A549 (cell line): ENCODE measurements around the gene STXBP2. TPM values are rescaled to one million over a fixed set of nuclear protein-coding genes. Genes with fewer than 3 reads are reported as not detected.

Experiments used
- ATAC-seq, 2 experiments: fragments of 200-7000 bp in 1 of 2; fragments of >200 bp in 1 of 2; cut with Nextera tagmentation in 1 of 2; cut with Tn5 transposase in 1 of 2; 3 replicates each; pipeline versions ENCODE4 v1.8.0 to v1.9.1; 2018 to 2020; ENCODE audit warnings: mild to moderate bottlenecking in 1 of 2, moderate library complexity in 1 of 2
- CTCF ChIA-PET: fragments of 300-600 bp; sonication (Branson Sonifier 250); formaldehyde crosslinking; extraction: SDS; loops from one replicate; lab custom pipeline; 2021; ENCODE audit warnings: antibody characterized with exemption, inconsistent platforms; lab: Yijun Ruan, JAX
- POLR2A ChIA-PET: fragments of 350-600 bp; formaldehyde crosslinking; extraction: SDS; loops from one replicate; lab custom pipeline; 2021; ENCODE audit warnings: antibody characterized with exemption, inconsistent platforms; lab: Yijun Ruan, JAX
- DNase-seq, 2 experiments: peaks; one replicate each; pipeline versions ENCODE4 v3.0.0 to v3.0.0-alpha.2; 2011 to 2016; ENCODE audit warnings: low read depth in 1 of 2, low spot score in 1 of 2
- FAIRE-seq: peaks from 2 replicates; lab custom pipeline; 2011; peaks lifted over from hg19 to GRCh38; lab: Jason Lieb, UNC
- H3K27ac ChIP-seq, 2 experiments: fragments of >200 bp; sonication (Bioruptor Twin); formaldehyde crosslinking; 3 replicates each; pipeline ENCODE4 v1.5.1; 2016 to 2017
- H3K4me1 ChIP-seq: fragments of >200 bp; sonication (Bioruptor Twin); formaldehyde crosslinking; 3 replicates; pipeline ENCODE4 v1.6.1; 2016
- H3K4me2 ChIP-seq: fragments of >200 bp; sonication (Bioruptor Twin); formaldehyde crosslinking; 3 replicates; pipeline ENCODE4 v1.6.1; 2016
- H3K4me3 ChIP-seq: fragments of >200 bp; sonication (Bioruptor Twin); formaldehyde crosslinking; 3 replicates; pipeline ENCODE4 v1.5.1; 2016
- H3K9me3 ChIP-seq: fragments of >200 bp; sonication (Bioruptor Twin); formaldehyde crosslinking; 3 replicates; pipeline ENCODE4 v1.6.1; 2016
- ATOH8 ChIP-seq: fragments of 250-450 bp; sonication (Bioruptor Pico); IDR thresholded peaks from 2 replicates; pipeline ENCODE4 v1.5.0; 2020; ENCODE audit warnings: low read depth, mild to moderate bottlenecking, moderate library complexity
- CEBPB ChIP-seq, 2 experiments: fragments of >200 bp in 1 of 2; sonication (Bioruptor Twin) in 1 of 2; formaldehyde crosslinking in 1 of 2; IDR thresholded peaks; 2 replicates each; pipeline ENCODE4 v1.6.1; 2012 to 2016
- CHD2 ChIP-seq: fragments of 150-350 bp; IDR thresholded peaks from 2 replicates; pipeline ENCODE4 v1.6.1; 2014; ENCODE audit warnings: low read length; ENCODE audit not compliant: partially characterized antibody
- EHF ChIP-seq: fragments of 250-450 bp; sonication (Bioruptor Pico); IDR thresholded peaks from 2 replicates; pipeline ENCODE4 v1.5.0; 2020; ENCODE audit warnings: mild to moderate bottlenecking
- ESRRA ChIP-seq: fragments of 150-350 bp; IDR thresholded peaks from 2 replicates; pipeline ENCODE4 v1.6.1; 2014; ENCODE audit warnings: mild to moderate bottlenecking, low read length, borderline replicate concordance
- FOSL2 ChIP-seq, 2 experiments: fragments of 450-650 bp in 1 of 2; fragments of >200 bp in 1 of 2; sonication (Bioruptor Twin) in 1 of 2; formaldehyde crosslinking; IDR thresholded peaks; 2 replicates each; pipeline versions ENCODE4 v1.5.0 to v1.6.1; 2016 to 2020; ENCODE audit warnings: mild to moderate bottlenecking in 1 of 2, moderate library complexity in 1 of 2
- HDAC2 ChIP-seq: fragments of 200-600 bp; sonication (generic); IDR thresholded peaks from 2 replicates; pipeline ENCODE4 v1.6.1; 2016
- HMGXB4 ChIP-seq: fragments of 250-450 bp; sonication (Bioruptor Pico); IDR thresholded peaks from 2 replicates; pipeline ENCODE4 v1.5.0; 2021; ENCODE audit warnings: mild to moderate bottlenecking, moderate library complexity, borderline replicate concordance
- HOXB13 ChIP-seq: fragments of 250-450 bp; sonication (Bioruptor Pico); IDR thresholded peaks from 2 replicates; pipeline ENCODE4 v1.5.0; 2020; ENCODE audit warnings: low read depth, mild to moderate bottlenecking, moderate library complexity
- JUN ChIP-seq, 2 experiments: fragments of >200 bp; sonication (Bioruptor Twin); formaldehyde crosslinking; IDR thresholded peaks; 2 replicates in 1 of 2; 3 replicates in 1 of 2; pipeline ENCODE4 v1.6.1; 2016 to 2017
- MAZ ChIP-seq: fragments of 150-350 bp; IDR thresholded peaks from 2 replicates; pipeline ENCODE4 v1.6.1; 2014; ENCODE audit warnings: antibody characterized with exemption, low read depth, low read length, borderline replicate concordance
- NFE2L2 ChIP-seq: fragments of 150-350 bp; conservative IDR thresholded peaks from 2 replicates; pipeline ENCODE4 v1.6.1; 2014; ENCODE audit warnings: low read length
- RFX5 ChIP-seq: fragments of 450-650 bp; IDR thresholded peaks from 2 replicates; pipeline ENCODE4 v1.7.1; 2014; ENCODE audit warnings: antibody characterized with exemption, mild to moderate bottlenecking, moderate library complexity
- USF2 ChIP-seq: fragments of 450-650 bp; IDR thresholded peaks from 2 replicates; pipeline ENCODE4 v1.6.1; 2014; ENCODE audit warnings: antibody characterized with exemption
- ZFP36 ChIP-seq: fragments of 450-650 bp; IDR thresholded peaks from 2 replicates; pipeline ENCODE4 v1.6.1; 2014; ENCODE audit warnings: borderline replicate concordance; ENCODE audit not compliant: partially characterized antibody
- ZNF302 ChIP-seq: fragments of 250-450 bp; sonication (Bioruptor Pico); IDR thresholded peaks from 2 replicates; pipeline ENCODE4 v1.9.0; 2021; ENCODE audit warnings: inconsistent platforms, mild to moderate bottlenecking, moderate library complexity
- ZSCAN20 ChIP-seq: fragments of 250-450 bp; sonication (Bioruptor Pico); IDR thresholded peaks from 2 replicates; pipeline ENCODE4 v1.8.0; 2022; ENCODE audit warnings: mild to moderate bottlenecking, moderate library complexity
- WGBS: methylation state at CpG from one replicate; pipeline ENCODE4 v1.1.6; 2017; ENCODE audit errors: missing lambda C conversion rate; 5-methylcytosine and 5-hydroxymethylcytosine counted together
- polyA plus RNA-seq, 4 experiments: library from polyadenylated mRNA; depleted of rRNA in 3 of 4; stranded (reverse); fragments of >200 nt; fragmentation: RNase III in 1 of 4; extraction: RNeasy Plus Mini Kit Qiagen cat#74134 plus additional on column Dnase treatment in 1 of 4; gene quantifications; 2 replicates in 3 of 4; 3 replicates in 1 of 4; pipeline ENCODE4 v1.2.3, GENCODE V29; 2011 to 2017

STXBP2 gene
- polyA plus RNA-seq, 2 of the 4 experiments (the other 2 are of a cell fraction): 41.4 to 47.2 TPM

GRCh38 chr19:7623725-7624603 is 12.9 kb upstream of the STXBP2 start:
- TF ChIP-seq JUN (IDR thresholded peaks at IDR 0.05) (no peak), CEBPB (IDR thresholded peaks at IDR 0.05) (no peak), HDAC2 (no peak), FOSL2 (IDR thresholded peaks at IDR 0.05) (no peak), FOSL2 (CRISPR knock-in tag; IDR thresholded peaks at IDR 0.05) (no peak), HMGXB4 (CRISPR knock-in tag) (no peak), ATOH8 (CRISPR knock-in tag) (no peak), ZNF302 (CRISPR knock-in tag) (no peak), USF2 (no peak), NFE2L2 (no peak), EHF (CRISPR knock-in tag) (no peak), ZSCAN20 (CRISPR knock-in tag) (no peak), ZFP36 (no peak), HOXB13 (CRISPR knock-in tag) (no peak), MAZ (no peak), ESRRA (no peak), CHD2 (no peak)
- Histone ChIP-seq H3K4me3 (no peak overlapping the region), H3K4me2 (no peak overlapping the region), H3K4me1 (peaks cover 7% of the 10 kb centered on the region; the same call in 1 of the 3 replicates), H3K27ac (no peak overlapping the region), H3K9me3 (no peaks in the 10 kb centered on the region)
- FAIRE-seq: no peak
- WGBS: 94% methylated on average over 24 of the region's 39 CpGs
- ChIA-PET POLR2A (interaction anchor here (0.6 to 1.1 kb wide), 2 partner anchors 10 to 50 kb away, joined by 4 to 6 read pairs; partner anchors contain the start of gene PCP2), CTCF (interaction anchor here (1.7 kb wide), 1 partner anchor 57 kb away, joined by 6 read pairs; the partner anchor contains the start of gene TRAPPC5)
- no peak; a peak in 1 of 6 replicates for ATAC-seq
- no peak for DNase-seq

- ChIA-PET POLR2A (interaction anchor here (1.1 kb wide), 1 partner anchor 9 kb away, joined by 6 read pairs; the partner anchor contains the start of gene PCP2), CTCF (interaction anchor here (0.8 to 1.0 kb wide), 2 partner anchors 27 to 57 kb away, joined by 3 read pairs; no protein-coding TSS in a partner anchor)
- FAIRE-seq (no peak), ATAC-seq (no peak), DNase-seq (no peak)
- Histone ChIP-seq H3K4me2 (no peak overlapping the region), H3K9me3 (no peaks in the 10 kb centered on the region), H3K4me3 (no peak overlapping the region), H3K4me1 (peaks cover 7% of the 10 kb centered on the region; the same call in 1 of the 3 replicates), H3K27ac (no peak overlapping the region)
- WGBS: 94% methylated on average over 9 of the region's 17 CpGs
- TF ChIP-seq NFE2L2: no peak
These were observed 12.1 kb upstream of the STXBP2 start for GRCh38 chr19:7624810-7625209.

GRCh38 chr19:7625763-7626372 is 11.0 kb upstream of the STXBP2 start:
- H3K4me3 ChIP-seq: no peak overlapping the region
- WGBS: 97% methylated on average over 17 of the region's 34 CpGs
- no peak overlapping the region for H3K4me2 ChIP-seq
- TF ChIP-seq MAZ (no peak), RFX5 (no peak)
- POLR2A ChIA-PET: no interaction called here
- no peaks in the 10 kb centered on the region for H3K9me3 ChIP-seq
- DNase-seq (no peak), ATAC-seq (no peak), FAIRE-seq (no peak)
- CTCF ChIA-PET: no interaction called here
- H3K4me1 ChIP-seq: peaks cover 12% of the 10 kb centered on the region; the same call in 1 of the 3 replicates
- H3K27ac ChIP-seq: no peak overlapping the region
